Colon (tissue), 2 donors: ENCODE data around the gene CHP1.
"Not testable (repeated sequence)": the region's sequence is repeated elsewhere in the genome, so short reads cannot be mapped to it uniquely, and the experiment has no call there.

Experiments
- FAIRE-seq: peaks from 2 replicates; lab custom pipeline; 2012; peaks lifted over from hg19 to GRCh38; lab: Jason Lieb, UNC
- donor health status: control.
- donor health status: control.

The CHP1 gene

DNA sequence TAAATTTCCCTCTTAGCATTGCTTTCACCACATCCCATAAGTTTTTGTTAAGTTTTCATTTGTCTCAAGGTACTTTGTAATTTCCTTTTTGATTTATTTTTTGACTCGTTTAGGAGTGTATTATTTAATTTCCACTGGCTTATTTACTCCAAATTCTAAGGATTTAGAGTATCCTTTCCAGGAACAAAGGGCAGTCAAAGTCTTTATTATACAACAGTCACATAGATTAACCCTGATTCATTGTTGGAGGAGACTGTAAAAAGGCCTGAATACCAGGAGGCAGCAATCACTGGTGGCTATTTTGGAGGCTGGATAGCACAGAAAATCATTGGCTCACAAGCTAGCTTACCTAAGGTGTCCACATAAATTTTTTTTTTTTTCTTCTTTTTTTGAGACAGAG lies 61.5 kb downstream of the CHP1 start:
- no peak for FAIRE-seq

DNA sequence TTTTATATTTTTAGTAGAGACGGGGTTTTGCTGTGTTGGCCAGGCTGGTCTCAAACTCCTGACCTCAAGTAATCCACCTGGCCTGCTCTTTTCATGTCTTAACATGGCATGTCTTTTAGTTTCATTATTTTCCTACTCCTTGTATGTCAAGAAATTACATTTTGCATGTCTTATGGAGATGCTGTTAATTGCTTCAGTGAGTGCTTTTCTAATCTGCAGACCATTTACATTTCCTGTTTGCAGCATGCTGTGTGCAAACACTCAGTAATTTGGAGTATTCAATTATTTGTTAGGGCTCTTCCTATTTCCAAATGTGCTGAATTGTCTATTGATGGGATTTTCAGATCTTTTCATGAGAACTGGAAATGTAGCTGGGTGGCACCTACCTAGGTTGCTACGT lies 70.1 kb downstream of the CHP1 start:
- not testable (repeated sequence) for FAIRE-seq

DNA sequence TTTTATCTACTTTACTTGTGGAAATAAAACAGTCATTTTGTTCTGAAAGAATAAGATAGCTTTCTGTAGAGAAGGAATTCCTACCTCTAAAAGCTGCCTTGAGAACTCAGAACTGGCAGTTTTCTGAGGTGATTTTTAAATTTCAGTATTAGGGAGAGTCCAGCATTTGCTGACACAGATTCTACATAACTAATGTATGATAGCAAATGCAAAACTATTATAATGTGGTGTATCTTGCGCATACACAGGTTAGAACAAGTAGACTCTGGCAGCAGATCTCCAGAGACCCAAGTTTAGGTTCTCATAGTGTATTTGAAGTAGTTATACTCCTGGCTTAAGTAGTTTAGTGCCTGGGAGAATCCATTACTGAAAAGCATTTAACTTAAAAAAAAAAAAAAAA lies 70.5 kb downstream of the CHP1 start:
- FAIRE-seq, result no peak

DNA sequence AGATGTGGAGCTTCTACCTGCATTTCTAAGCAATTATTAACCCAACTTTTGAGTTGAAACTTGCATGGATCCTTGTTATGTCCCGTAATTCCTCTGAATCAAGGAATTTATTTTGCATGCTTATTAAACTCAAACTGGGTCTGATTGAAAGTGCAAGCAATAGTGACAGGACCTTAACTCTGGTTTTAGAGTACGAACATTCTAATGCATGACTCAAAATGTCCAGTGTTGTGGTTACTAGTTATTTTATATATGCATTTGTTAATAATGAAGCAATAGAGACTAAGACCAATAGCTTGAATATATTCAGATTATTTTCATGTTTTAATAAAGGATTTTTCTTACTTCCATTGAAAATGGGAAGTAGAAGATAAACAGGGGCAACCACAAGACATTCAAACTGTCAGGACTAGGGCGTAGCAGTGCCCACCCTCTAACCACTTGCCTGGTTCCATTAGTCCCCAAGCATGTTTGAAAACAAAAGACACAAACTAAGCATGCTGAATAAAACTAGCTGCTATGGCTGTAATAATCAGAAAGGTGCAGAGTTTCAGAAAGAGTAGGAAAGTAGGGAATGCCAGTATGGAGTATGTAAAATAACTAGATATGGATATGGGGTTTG lies 73.2 kb downstream of the CHP1 start:
- no peak for FAIRE-seq

DNA sequence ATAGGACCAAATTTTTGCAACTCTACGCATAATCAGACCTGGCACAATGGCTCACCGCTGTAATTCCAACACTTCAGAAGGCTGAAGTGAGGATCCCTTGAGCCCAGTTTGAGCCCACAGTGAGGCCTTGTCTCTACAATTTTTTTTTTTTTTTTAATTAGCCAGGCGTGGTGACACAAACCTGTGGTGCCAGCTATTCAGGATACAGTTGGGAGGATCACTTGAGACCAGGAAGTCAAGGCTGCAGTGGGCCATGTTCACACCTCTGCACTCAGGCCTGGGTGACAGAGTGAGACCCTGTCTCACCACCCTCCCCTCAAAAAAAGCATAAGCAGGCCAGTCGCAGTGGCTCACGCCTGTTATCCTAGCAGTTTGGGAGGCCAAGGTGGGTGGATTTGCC lies 76.6 kb downstream of the CHP1 start:
- no peak for FAIRE-seq

DNA sequence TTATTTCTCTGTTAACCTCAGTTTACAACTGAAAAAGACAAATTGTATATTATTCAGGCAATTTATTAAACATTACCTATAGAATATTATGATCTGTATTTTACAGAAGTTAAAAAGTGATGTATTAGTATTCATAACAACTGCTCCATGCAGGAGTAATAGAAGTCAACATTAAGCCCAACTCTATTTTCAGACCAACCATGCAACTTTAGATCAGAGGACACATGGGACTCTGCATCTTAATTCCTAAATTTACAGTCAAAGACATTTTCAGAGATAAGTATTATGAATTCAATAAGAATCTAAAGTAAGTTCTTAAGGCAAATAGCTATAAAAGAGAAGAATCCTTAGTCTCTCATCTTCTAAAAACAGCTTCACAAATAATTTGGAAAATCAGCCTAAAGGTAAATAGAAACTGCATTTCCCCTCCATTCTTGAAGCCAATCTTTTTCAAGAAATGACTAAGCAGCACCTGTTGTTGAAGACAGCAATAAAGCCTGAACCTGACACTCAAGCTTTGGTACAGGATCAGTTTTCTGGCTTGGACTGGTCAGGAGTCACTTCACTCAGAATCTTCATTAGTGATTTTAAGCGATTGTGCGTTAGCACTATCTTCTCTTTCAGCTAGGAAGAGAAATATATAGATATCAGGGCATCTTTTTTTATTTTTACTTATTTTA lies 78.3 kb downstream of the CHP1 start:
- FAIRE-seq, result no peak

DNA sequence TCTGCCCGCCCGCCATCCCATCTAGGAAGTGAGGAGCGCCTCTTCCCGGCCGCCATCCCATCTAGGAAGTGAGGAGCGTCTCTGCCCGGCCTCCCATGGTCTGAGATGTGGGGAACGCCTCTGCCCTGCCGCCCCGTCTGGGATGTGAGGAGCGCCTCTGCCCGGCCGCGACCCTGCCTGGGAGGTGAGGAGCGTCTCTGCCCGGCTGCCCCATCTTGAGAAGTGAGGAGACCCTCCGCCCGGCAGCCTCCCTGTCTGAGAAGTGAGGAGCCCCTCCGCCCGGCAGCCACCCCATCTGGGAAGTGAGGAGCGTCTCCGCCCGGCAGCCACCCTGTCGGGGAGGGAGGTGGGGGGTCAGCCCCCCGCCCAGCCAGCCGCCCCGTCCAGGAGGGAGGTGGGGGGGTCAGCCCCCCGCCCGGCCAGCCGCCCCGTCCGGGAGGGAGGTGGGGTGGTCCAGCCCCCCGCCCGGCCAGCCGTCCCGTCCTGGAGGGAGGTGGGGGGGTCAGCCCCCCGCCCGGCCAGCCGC lies 89.8 kb downstream of the CHP1 start:
- FAIRE-seq, result not testable (repeated sequence)

DNA sequence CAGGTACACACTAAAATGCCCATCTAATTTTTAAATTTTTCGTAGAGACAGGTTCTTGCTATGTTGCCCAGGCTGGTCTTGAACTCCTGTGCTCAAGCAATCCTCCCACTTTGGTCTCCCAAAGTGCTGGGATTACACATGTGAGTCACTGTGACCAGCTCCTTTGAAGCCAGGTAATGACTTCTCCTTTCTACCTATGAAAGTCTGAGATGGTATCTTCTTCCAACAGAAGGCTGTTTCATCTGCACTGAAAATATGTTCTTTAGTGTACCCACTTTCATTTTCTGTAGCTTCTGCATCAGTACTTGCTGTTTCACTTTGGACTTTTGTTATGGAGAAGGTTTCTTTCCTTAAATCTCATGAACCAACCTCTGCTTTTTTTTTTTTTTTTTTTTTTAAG lies 92.5 kb downstream of the CHP1 start:
- no peak for FAIRE-seq

DNA sequence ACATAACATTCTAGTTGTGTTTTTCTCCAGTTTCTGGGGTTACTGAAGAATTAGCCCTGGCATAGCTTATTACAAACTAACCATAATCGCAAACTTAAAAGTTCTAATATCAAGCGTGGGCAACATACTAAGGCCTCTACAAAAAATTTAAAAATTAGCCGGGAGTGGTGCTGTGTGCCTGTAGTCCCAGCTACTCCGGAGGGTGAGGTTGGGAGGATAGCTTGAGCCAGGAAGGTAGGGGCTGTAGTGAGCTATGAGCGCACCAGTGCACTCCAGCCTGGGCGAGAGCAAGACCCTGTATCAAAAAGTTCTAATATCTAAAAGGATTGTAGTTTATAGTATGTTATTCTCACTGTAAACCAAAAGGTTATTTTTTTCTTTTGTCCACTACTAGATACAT lies 100.2 kb downstream of the CHP1 start:
- FAIRE-seq, result no peak
